ENCODE results near the gene SLC6A7.
A peak's percentile ranks its signal among the peaks of the same experiment; 100 is the strongest.
"Not testable (repeated sequence)": the region's sequence is repeated elsewhere in the genome, so short reads cannot be mapped to it uniquely, and the experiment has no call there.

SLC6A7 gene

GRCh38 chr5:150217873-150218692 is 28.2 kb downstream of the SLC6A7 start:
- peak; percentile 57 for DNase-seq (ENCODE audit: low read depth)

GRCh38 chr5:150218693-150219035 is 28.8 kb downstream of the SLC6A7 start:
- no peak for DNase-seq (ENCODE audit: low read depth)

- DNase-seq (ENCODE audit: low read depth): no peak
Observed at GRCh38 chr5:150219142-150219541, 29.3 kb downstream of the SLC6A7 start.

- no peak for DNase-seq (ENCODE audit: low read depth)
Observed at GRCh38 chr5:150219861-150220260, 30.0 kb downstream of the SLC6A7 start.

GRCh38 chr5:150221471-150221870 is 31.6 kb downstream of the SLC6A7 start:
- no peak for DNase-seq (ENCODE audit: low read depth)

GRCh38 chr5:150222906-150223305 is 33.0 kb downstream of the SLC6A7 start:
- DNase-seq (ENCODE audit: low read depth): no peak

- no peak for DNase-seq (ENCODE audit: low read depth)
Observed at GRCh38 chr5:150223474-150223873, 33.6 kb downstream of the SLC6A7 start.

GRCh38 chr5:150224483-150225027 is 34.7 kb downstream of the SLC6A7 start:
- no peak for DNase-seq (ENCODE audit: low read depth)

GRCh38 chr5:150227036-150227435 is 37.2 kb downstream of the SLC6A7 start:
- DNase-seq (ENCODE audit: low read depth): no peak

- DNase-seq (ENCODE audit: low read depth): no peak
Observed at GRCh38 chr5:150227606-150228273, 37.9 kb downstream of the SLC6A7 start.

- no peak for DNase-seq (ENCODE audit: low read depth)
Observed at GRCh38 chr5:150229571-150229970, 39.7 kb downstream of the SLC6A7 start.

GRCh38 chr5:150230842-150231241 is 41.0 kb downstream of the SLC6A7 start:
- no peak for DNase-seq (ENCODE audit: low read depth)

- DNase-seq (ENCODE audit: low read depth): not testable (repeated sequence)
Observed at GRCh38 chr5:150233706-150234105, 43.8 kb downstream of the SLC6A7 start.

- DNase-seq (ENCODE audit: low read depth): no peak
Observed at GRCh38 chr5:150234576-150235499, 45.0 kb downstream of the SLC6A7 start.

- no peak for DNase-seq (ENCODE audit: low read depth)
Observed at GRCh38 chr5:150235500-150235854, 45.6 kb downstream of the SLC6A7 start.

- DNase-seq (ENCODE audit: low read depth): no peak
Observed at GRCh38 chr5:150236313-150236712, 46.5 kb downstream of the SLC6A7 start.

GRCh38 chr5:150236981-150237754 is 47.3 kb downstream of the SLC6A7 start:
- no peak for DNase-seq (ENCODE audit: low read depth)

- DNase-seq (ENCODE audit: low read depth): no peak
Observed at GRCh38 chr5:150238646-150239045, 48.8 kb downstream of the SLC6A7 start.

- no peak for DNase-seq (ENCODE audit: low read depth)
Observed at GRCh38 chr5:150239099-150239793, 49.4 kb downstream of the SLC6A7 start.

GRCh38 chr5:150239794-150240122 is 49.9 kb downstream of the SLC6A7 start:
- no peak for DNase-seq (ENCODE audit: low read depth)

Measured in activated T-helper 1 cell treated with Interleukin-2 at 50 U/mL for 16 hours (primary cell).